NB4 (cell line): ENCODE data around the gene FTO.

Experiments
- DNase-seq: peaks from one replicate; pipeline ENCODE4 v3.0.0; 2010; ENCODE audit warnings: low read depth
- H3K4me3 ChIP-seq: one replicate; pipeline ENCODE4 v1.5.1; 2011; ENCODE audit warnings: mild to moderate bottlenecking, low read depth, low read length, moderate library complexity
- CTCF ChIP-seq: IDR thresholded peaks from one replicate; pipeline ENCODE4 v1.5.1; 2012; ENCODE audit warnings: low read depth, low read length
- MAX ChIP-seq: IDR thresholded peaks from 2 replicates; pipeline ENCODE4 v1.6.1; 2011; ENCODE audit warnings: low read depth, low read length
- MYC ChIP-seq: IDR thresholded peaks from 2 replicates; pipeline ENCODE4 v1.6.1; 2011; ENCODE audit warnings: low read depth, low read length
- POLR2A ChIP-seq: IDR thresholded peaks from 2 replicates; pipeline ENCODE4 v1.6.1; 2011; ENCODE audit warnings: mild to moderate bottlenecking; ENCODE audit not compliant: insufficient read length; ENCODE audit errors: extremely low read depth

FTO gene

GRCh38 chr16:53785916-53786315 lies 82.0 kb downstream of the FTO start:
- H3K4me3 ChIP-seq = no peak overlapping the region
- no peak for DNase-seq
- no peak for TF ChIP-seq MAX
- TF ChIP-seq MYC = no peak
- TF ChIP-seq CTCF = no peak
- TF ChIP-seq POLR2A = no peak

GRCh38 chr16:53787423-53787822 lies 83.5 kb downstream of the FTO start:
- TF ChIP-seq CTCF (no peak), MAX (no peak), MYC (no peak), POLR2A (no peak)
- no peak overlapping the region for H3K4me3 ChIP-seq
- no peak for DNase-seq

- H3K4me3 ChIP-seq = no peak overlapping the region
- TF ChIP-seq MYC (no peak), POLR2A (no peak), MAX (no peak), CTCF (no peak)
- DNase-seq = no peak
These were observed 85.2 kb downstream of the FTO start for GRCh38 chr16:53789137-53789536.

- no peak overlapping the region for H3K4me3 ChIP-seq
- TF ChIP-seq POLR2A = no peak
- no peak for TF ChIP-seq MYC
- no peak for TF ChIP-seq CTCF
- TF ChIP-seq MAX = no peak
- no peak for DNase-seq
These were observed 88.4 kb downstream of the FTO start for GRCh38 chr16:53792161-53792951.

- TF ChIP-seq MYC (no peak), POLR2A (no peak), MAX (no peak), CTCF (no peak)
- H3K4me3 ChIP-seq = no peak overlapping the region
- no peak for DNase-seq
These were observed 99.5 kb downstream of the FTO start for GRCh38 chr16:53803451-53803850.
